GM18511 (cell line): ENCODE results near the gene KRTAP15-1.

ENCODE experiments used
- ATAC-seq: cut with Tn5 transposase; IDR thresholded peaks from one replicate; pipeline ENCODE4 v1.9.1; 2021; ENCODE audit warnings: mild to moderate bottlenecking, moderate library complexity; ENCODE audit not compliant: unreplicated experiment

Gene KRTAP15-1

GRCh38 chr21:30439975-30440374 is at the start of gene KRTAP15-1:
TSS of gene KRTAP15-1 (plus strand) at chr21:30440275. CDS start at chr21:30440328, 53 bp downstream.
- ATAC-seq = no peak

GRCh38 chr21:30391492-30392025 is 48.5 kb upstream of the KRTAP15-1 start:
- ATAC-seq = no peak

- no peak for ATAC-seq
Measured at GRCh38 chr21:30395731-30396130, 44.3 kb upstream of the KRTAP15-1 start, which contains the start of gene KRTAP13-1. TSS of gene KRTAP13-1 (plus strand) at chr21:30396031. CDS start at chr21:30396087, 56 bp downstream.

- no peak for ATAC-seq
Measured at GRCh38 chr21:30408782-30409494, 31.1 kb upstream of the KRTAP15-1 start.

GRCh38 chr21:30415993-30416392 is 24.1 kb upstream of the KRTAP15-1 start:
- ATAC-seq = no peak

- ATAC-seq = no peak
Measured at GRCh38 chr21:30425826-30426225, 14.2 kb upstream of the KRTAP15-1 start, which contains the start of gene KRTAP13-3. TSS of gene KRTAP13-3 (minus strand) at chr21:30425926. CDS start at chr21:30425912, 14 bp downstream.

- no peak for ATAC-seq
Measured at GRCh38 chr21:30426731-30427130, 13.3 kb upstream of the KRTAP15-1 start.

- no peak for ATAC-seq
Measured at GRCh38 chr21:30430170-30430655, 9.9 kb upstream of the KRTAP15-1 start, which contains the start of gene KRTAP13-4. TSS of gene KRTAP13-4 (plus strand) at chr21:30430220. CDS start at chr21:30430276, 56 bp downstream.

GRCh38 chr21:30434033-30434631 is 5.9 kb upstream of the KRTAP15-1 start:
- ATAC-seq = no peak

- no peak for ATAC-seq
Measured at GRCh38 chr21:30437010-30437565, 3.0 kb upstream of the KRTAP15-1 start.

- no peak for ATAC-seq
Measured at GRCh38 chr21:30443226-30443625, 3.2 kb downstream of the KRTAP15-1 start.

GRCh38 chr21:30444204-30444603 is 4.1 kb downstream of the KRTAP15-1 start:
- ATAC-seq = no peak

- ATAC-seq = no peak
Measured at GRCh38 chr21:30447056-30447455, 7.0 kb downstream of the KRTAP15-1 start.

- ATAC-seq = no peak
Measured at GRCh38 chr21:30448514-30448913, 8.4 kb downstream of the KRTAP15-1 start.

GRCh38 chr21:30463713-30464112 is 23.6 kb downstream of the KRTAP15-1 start:
- no peak for ATAC-seq

- no peak for ATAC-seq
Measured at GRCh38 chr21:30468900-30469714, 29.0 kb downstream of the KRTAP15-1 start.

- no peak for ATAC-seq
Measured at GRCh38 chr21:30478004-30478403, 37.9 kb downstream of the KRTAP15-1 start.

- ATAC-seq = no peak
Measured at GRCh38 chr21:30479259-30479658, 39.2 kb downstream of the KRTAP15-1 start.

GRCh38 chr21:30480145-30480544 is 40.1 kb downstream of the KRTAP15-1 start, which contains the start of gene KRTAP19-1:
TSS of gene KRTAP19-1 (minus strand) at chr21:30480367. CDS start at chr21:30480317, 50 bp downstream.
- no peak for ATAC-seq

GRCh38 chr21:30482130-30482529 is 42.1 kb downstream of the KRTAP15-1 start:
- no peak for ATAC-seq
